ENCODE data around the gene ABLIM2. TPM values are rescaled to one million over a fixed set of nuclear protein-coding genes. Genes with fewer than 3 reads are reported as not detected.

The ABLIM2 gene
- total and polyA plus RNA-seq, 3 donors from 2014 or later = 5.2 to 7.5 (median 6.9) TPM

GRCh38 chr4:8055206-8055605, 103.4 kb downstream of the ABLIM2 start:
- Histone ChIP-seq H3K27me3 (no peaks in the 10 kb centered on the region), H3K9me3 (no peaks in the 10 kb centered on the region), H3K4me3 (no peak overlapping the region), H3K4me1 (peaks cover 5% of the 10 kb centered on the region), H3K36me3 (ENCODE audit: low read depth, missing control alignments) (no peaks in the 10 kb centered on the region), H3K27ac (no peak overlapping the region)
- WGBS, 2 donors = 93 to 98% methylated on average over 4 to 6 of the region's 6 CpGs
- intact Hi-C loops (cut with DNase I; ENCODE audit: low total_unique reads) = no loop called here
- TF ChIP-seq, protein P1, sequence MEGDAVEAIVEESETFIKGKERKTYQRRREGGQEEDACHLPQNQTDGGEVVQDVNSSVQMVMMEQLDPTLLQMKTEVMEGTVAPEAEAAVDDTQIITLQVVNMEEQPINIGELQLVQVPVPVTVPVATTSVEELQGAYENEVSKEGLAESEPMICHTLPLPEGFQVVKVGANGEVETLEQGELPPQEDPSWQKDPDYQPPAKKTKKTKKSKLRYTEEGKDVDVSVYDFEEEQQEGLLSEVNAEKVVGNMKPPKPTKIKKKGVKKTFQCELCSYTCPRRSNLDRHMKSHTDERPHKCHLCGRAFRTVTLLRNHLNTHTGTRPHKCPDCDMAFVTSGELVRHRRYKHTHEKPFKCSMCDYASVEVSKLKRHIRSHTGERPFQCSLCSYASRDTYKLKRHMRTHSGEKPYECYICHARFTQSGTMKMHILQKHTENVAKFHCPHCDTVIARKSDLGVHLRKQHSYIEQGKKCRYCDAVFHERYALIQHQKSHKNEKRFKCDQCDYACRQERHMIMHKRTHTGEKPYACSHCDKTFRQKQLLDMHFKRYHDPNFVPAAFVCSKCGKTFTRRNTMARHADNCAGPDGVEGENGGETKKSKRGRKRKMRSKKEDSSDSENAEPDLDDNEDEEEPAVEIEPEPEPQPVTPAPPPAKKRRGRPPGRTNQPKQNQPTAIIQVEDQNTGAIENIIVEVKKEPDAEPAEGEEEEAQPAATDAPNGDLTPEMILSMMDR (IDR thresholded peaks at IDR 0.05) = no peak
- DNase-seq = no peak

- Histone ChIP-seq H3K4me1 (peaks cover 5% of the 10 kb centered on the region), H3K36me3 (ENCODE audit: low read depth, missing control alignments) (no peaks in the 10 kb centered on the region), H3K27ac (no peak overlapping the region), H3K27me3 (no peaks in the 10 kb centered on the region), H3K4me3 (no peak overlapping the region), H3K9me3 (no peaks in the 10 kb centered on the region)
- DNase-seq = no peak
- 90 to 91% methylated on average over 18 of the region's 18 CpGs for WGBS, 2 donors
- TF ChIP-seq, protein P1 (IDR thresholded peaks at IDR 0.05) = no peak
- TF ChIP-seq POLR2A (IDR thresholded peaks at IDR 0.05) = no peak
- intact Hi-C loops (cut with DNase I; ENCODE audit: low total_unique reads) = no loop called here
These were observed 104.7 kb downstream of the ABLIM2 start for GRCh38 chr4:8053688-8054449.

DNA sequence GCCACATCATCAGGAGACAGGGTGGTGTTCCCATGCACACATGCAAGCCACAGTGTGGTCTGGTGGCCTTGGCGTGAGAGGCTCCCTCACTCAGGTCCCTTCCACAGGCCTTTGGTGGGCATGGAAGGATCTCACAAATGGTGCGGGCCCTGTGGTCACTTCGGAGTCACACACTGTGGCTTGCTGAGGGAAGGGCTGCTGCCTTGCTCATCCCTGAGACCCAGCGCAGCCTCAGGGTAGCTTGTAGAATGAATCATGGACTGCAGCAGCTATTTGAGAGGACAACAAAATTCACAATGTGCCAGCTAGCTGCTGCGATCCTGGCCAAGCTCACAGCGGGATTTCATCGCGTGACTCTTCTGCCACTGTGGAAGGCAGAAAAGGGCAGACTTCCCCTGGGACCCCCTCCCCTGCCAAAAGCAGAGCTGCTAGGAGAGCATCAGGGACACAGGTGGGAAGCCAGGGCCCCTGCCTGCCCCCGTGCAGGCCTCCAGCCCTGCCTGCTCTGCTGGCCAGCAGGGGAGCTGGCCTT, 106.4 kb downstream of the ABLIM2 start:
- TF ChIP-seq POLR2A (IDR thresholded peaks at IDR 0.05) = no peak
- TF ChIP-seq, protein P1 (IDR thresholded peaks at IDR 0.05) = no peak
- Histone ChIP-seq H3K27me3 (no peaks in the 10 kb centered on the region), H3K9me3 (no peaks in the 10 kb centered on the region), H3K4me1 (peaks cover 5% of the 10 kb centered on the region), H3K36me3 (ENCODE audit: low read depth, missing control alignments) (no peaks in the 10 kb centered on the region), H3K4me3 (no peak overlapping the region), H3K27ac (no peak overlapping the region)
- DNase-seq = no peak
- intact Hi-C loops (cut with DNase I; ENCODE audit: low total_unique reads) = no loop called here
- 93 to 99% methylated on average over 3 to 9 of the region's 9 CpGs for WGBS, 2 donors

GRCh38 chr4:8051644-8052043, 107.0 kb downstream of the ABLIM2 start:
- intact Hi-C loops (cut with DNase I; ENCODE audit: low total_unique reads) = no loop called here
- DNase-seq = no peak
- H3K27ac ChIP-seq = no peak overlapping the region
- H3K4me1 ChIP-seq = peaks cover 5% of the 10 kb centered on the region
- 90% methylated on average over 7 of the region's 7 CpGs for WGBS, 2 donors
- H3K4me3 ChIP-seq = no peak overlapping the region
- H3K9me3 ChIP-seq = no peaks in the 10 kb centered on the region
- H3K27me3 ChIP-seq = no peaks in the 10 kb centered on the region
- H3K36me3 ChIP-seq (ENCODE audit: low read depth, missing control alignments) = no peaks in the 10 kb centered on the region
- TF ChIP-seq POLR2A (IDR thresholded peaks at IDR 0.05) = no peak
- TF ChIP-seq, protein P1 (IDR thresholded peaks at IDR 0.05) = no peak
